Sciatic nerve (tissue), 2 donors: ENCODE results near the gene SALL1. TPM values are rescaled to one million over a fixed set of nuclear protein-coding genes. Genes with fewer than 3 reads are reported as not detected.

ENCODE experiments used
- ATAC-seq: fragments of 200-7000 bp; cut with Tn5 transposase; one replicate; pipeline ENCODE4 v1.9.1; 2020; ENCODE audit warnings: mild to moderate bottlenecking, moderate library complexity
- DNase-seq: peaks from one replicate; pipeline ENCODE4 v3.0.0-alpha.2; 2020; ENCODE audit warnings: low spot score
- intact Hi-C: fragments of 100-400 bp; cut with DNase I; formaldehyde crosslinking; loops from one replicate; pipeline ENCODE4 v1.14.2; 2022
- total RNA-seq: library from RNA; stranded (reverse); fragmentation: NEBNext Ultra II Directional; extraction: Animal tissue kit (Norgen Biotek cat#: 25700); gene quantifications from one replicate; pipeline ENCODE4 v1.2.1, GENCODE V29; 2021
- donor health status: DM: no; HTN: no; CAD: no.
- donor health status: DM: no; HTN: no; CAD: no.

The SALL1 gene
- total RNA-seq, 1 donor from 2014 or later: 0.98 TPM

DNA sequence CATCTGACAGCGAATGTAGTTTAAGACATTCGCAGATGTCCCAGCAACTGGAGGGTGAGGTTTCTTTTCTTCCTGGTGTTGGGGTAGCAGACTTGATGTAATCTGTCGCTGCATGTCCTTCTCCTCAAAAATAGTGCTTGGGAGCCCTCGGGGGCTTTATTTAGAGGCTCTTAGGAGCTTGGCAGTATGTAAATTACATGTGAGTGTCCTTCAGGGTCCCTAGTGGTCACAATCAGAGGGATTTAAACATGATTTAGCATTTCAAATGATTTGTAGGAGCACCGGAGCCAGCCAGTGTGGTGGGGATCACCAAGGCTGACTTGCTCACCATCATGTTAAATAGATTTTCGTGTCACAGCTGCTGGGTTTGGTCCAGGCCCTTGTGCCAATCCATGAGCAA lies 8.8 kb upstream of the SALL1 start:
- intact Hi-C loops: no loop called here
- ATAC-seq: no peak
- DNase-seq: no peak

DNA sequence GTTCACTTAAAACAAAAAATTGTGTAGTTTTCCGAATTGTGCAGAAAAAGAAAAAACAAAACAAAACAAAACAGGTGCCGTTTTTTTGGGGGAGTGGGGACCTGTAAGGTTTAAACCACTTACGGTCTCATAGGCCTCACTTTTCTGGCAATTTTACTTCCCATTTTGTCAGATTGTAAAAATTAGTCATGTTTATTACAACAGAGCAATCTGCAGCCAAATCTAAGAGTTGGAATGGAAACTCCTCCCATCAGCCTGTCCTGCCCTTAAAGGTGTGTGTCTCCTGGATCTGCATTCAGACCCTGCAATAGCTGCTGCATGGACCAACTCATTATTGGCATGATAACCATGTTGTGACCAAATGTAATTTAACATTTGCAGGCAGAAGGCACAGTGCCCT lies 8.2 kb upstream of the SALL1 start:
- intact Hi-C loops: no loop called here

DNA sequence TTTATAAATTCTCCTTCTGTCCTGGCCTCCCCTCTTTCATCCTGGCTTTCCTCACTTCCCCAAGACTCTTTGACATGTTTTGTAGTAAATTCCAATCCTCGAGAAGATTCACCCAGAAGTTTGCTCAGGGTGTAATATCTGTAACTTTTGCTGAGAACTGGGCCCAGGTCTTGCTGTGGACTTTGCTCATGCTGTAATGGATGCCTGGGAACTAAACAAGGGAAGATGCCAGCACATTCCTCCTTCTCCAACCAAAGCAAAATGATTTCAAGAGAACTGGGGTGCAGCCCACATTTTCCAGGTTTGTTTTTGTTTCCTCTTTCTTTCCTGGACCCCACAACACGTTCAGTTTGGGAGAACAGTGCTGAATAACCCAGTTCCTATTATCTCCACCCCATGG lies 6.6 kb upstream of the SALL1 start:
- no peak for DNase-seq
- intact Hi-C loops: no loop called here
- ATAC-seq: no peak

More for the DNA sequence above, 8.2 kb upstream of the SALL1 start:
- DNase-seq (no peak), ATAC-seq (no peak)

DNA sequence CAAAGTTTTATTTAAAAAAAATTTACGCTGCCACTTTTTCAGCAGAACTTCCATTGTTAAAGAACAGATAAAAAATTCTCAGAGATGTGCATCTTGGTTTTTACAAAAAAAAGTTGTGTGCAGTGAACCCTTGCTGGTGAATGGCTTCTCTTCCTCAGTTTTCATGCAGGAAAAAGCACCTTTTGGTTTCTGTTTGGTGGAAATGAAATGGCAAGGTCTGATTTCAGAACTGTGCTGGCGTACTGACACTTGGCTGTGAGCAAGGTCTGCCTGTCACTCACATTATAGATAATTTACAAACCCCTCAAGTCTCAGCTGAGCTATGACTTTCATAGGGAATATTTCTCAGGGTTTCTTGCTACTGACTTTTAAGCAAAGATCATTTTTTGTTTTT lies 5.7 kb upstream of the SALL1 start:
- DNase-seq (no peak), ATAC-seq (no peak)
- intact Hi-C loops: no loop called here

DNA sequence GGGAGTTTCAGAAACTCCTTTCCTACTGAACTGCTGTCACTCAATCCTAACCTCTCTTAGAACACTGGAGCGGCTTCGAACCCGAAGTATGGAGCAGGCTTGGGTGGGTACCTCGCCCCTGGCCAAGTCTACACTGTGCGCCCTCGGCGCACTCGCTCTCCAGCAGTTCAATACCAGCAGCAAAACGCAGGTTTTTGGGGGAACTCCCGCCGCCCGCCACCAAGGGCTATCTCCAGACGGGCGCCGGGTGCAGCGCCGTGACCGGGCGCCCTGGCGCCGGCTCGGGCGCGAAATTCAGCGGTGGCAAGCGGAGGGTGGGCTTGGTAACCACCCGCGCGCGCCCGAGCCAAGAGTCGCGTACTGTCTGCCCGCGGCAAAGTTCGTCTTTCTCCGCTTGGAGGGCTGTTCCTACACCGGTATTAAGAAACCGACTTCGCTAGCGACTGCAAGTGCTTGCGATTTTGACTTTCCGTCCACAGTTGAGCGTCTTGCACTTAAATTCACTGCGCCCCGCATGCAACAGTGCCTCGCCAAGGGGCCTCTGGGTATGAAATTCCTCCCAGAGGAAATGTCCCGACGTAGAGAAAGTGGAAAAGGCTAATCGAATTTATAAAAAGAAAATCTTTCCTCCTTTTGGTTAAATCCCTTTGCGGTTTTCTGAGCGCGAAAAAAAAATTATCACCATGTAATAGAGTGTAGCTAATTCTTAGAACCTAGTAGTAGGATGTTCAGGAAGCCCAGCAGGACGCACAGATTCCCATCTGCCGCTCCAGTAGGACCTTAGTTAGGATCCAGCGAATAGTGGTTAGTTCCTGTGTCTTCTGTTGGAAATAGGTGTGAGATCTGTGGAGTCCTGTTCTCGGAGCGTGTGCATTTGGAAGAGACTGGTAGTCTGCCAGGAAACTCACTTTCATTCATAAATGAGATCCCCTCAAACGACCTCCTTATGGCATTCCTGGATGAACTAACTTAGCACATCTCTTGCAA lies 5.0 kb upstream of the SALL1 start:
- intact Hi-C loops: no loop called here
- ATAC-seq (no peak), DNase-seq (no peak)

DNA sequence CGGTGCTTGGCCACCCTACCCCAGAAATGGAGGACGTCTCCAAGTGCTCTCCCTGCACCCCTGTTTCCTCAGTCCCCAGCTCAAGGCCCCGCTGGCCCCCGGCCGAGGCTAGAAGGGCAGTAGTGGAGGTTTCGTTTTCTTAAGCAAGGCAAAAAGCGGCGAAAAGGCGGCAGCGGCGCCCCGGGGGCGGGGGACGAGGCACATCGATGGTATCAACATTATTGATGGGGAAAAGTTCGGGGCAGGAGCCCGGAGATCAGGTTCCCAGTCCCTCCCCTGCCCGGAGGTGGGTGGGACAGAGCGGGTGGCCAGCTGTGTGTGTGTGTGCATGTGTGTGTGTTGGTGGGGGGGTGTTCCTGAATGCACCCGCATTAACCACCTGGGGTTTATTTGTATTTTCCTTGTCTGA lies 4.1 kb upstream of the SALL1 start:
- intact Hi-C loops: no loop called here
- DNase-seq (no peak), ATAC-seq (no peak)

DNA sequence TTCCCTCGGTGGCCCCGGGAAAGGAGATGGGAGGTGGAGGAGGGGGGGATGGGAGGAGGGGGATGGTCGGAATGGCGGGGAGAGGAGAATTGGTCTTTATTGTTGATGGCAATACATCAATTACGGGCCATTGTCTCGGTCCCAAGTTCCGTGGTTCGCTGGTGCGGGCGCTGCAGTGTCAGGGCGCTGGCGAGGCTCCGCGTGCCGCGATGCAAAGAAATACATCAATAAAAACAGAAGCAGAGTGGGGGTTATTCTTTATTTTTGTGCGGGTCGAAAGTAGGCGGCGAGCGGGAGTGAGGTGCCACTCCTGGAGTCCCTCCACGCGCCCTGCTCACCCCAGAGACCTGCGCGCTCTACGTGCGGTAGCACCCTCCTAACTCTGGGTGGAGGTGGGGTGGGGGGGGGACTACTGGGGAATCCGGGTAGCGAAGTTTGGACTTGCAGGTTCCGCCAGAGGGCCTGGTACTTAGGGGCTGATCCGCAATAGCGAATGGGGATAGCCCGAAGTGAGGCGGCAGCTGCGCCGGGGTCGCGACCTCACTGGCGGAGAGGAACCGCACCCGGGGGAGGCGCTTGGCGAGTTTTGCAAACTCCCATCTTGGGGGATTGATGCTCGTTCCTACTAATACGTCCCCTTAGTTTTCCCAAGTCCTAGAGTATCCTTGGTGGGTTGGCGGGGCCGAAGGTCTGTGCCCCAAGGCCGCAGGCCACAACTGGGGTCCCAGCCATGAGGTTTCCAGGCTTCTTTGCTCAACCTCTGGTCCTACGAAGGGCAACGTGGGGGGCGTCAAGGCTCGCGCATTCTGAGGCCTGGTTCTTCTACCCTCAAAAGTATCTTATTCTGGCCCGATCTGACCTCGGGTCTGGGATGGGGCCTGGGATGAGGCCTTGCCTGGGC lies 3.5 kb upstream of the SALL1 start:
- intact Hi-C loops: no loop called here
- no peak for DNase-seq
- ATAC-seq: no peak

DNA sequence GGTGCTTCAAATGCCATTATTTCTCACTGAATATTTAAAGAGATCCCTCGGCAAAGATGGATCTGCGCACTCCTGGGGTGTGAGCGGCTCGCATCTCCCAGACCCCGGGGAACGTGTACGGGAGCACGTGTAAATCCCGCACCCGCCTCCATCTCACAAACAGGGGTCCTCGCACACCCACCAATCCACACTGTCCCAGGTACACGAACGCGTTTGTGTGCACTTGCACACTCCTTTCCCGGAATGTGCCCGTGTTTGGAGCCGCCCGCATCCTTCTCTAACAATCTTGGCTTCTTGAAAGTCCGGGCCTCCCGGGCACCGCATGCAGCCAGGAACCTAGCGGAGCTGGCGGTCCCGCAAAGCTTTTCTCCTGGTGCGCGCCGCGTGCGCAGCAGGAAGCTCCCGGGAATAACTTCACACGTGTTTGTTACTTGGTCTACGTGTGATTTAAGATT lies 2.5 kb upstream of the SALL1 start:
- intact Hi-C loops: no loop called here
- ATAC-seq (no peak), DNase-seq (no peak)

DNA sequence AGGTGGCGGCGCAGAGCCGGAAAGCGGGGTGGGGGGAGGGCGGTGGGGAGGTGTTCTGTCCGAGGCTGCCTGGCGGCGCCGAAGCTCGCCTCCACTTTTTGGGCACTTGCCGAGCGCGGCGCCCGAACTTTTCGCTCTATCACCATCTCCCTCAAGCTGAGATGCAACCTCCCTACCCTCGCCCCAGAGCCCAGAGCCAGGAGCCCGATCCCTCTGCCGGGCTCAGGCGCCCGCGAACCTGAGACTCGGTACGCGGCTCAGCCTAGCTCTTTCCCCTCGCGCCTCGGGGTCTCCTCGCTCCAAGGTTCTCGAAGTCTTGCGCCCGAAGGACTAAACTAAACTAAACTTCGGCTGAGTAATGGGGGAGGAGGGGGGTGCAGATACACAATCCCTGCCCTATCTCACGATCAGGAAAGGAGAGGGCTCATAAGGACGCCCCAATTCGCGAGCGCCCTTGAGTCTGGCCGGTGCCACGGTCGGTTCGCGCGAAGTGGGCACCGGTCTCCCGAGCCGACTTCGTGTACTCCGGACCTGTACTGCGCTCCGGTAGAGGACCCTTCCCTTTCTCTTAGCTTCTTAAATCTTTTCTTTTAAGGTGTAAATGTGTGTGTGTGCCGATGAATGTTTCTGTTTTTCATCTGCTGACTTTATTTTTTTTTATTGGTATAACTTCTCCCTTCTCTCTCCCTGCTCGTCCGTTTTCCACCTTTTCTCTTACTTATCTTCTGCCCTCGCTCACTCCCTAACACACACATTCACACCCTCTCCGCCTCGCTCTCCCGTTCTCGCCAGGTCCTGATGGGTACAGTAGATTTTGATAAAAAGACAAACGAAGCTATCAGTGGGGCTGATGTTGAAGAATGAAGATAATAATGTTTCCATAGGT lies 1.9 kb upstream of the SALL1 start:
- ATAC-seq (peak; percentile 25), DNase-seq (no peak)
- intact Hi-C loops: no loop called here

DNA sequence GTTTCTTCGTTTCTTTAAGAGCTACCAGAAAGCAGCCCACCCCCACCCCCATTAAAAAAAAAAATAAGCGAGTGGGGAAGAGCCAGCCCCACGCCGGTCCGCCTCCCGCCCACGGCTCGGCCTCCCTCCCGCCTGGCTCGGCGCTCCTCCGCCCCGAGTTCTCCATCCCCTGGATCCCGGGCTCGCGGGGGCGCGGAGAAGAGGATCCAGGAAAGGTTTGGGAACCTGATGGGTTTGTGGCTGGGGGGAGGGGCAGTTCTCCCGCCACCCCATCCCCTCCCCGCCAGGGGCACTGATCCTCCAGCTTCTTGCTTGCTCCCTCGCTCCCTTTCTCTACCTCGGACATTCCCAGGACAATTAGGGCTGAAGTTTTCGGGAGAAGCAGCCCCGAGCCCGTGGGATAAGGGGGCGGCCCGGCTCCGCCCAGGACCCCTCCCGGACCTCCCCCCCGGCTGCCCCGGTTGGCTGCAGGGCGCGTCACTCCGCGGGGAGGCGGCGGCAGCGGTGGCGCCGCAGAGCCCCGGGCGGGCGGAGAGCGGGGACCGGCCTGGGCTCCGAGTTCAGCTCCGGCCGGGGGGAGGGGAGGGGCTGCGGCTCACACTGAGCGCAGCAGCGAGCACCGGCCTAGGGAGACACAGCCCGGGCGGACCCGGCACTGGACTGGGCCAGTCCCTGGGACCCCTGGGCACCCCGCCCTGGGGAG lies 1.0 kb upstream of the SALL1 start:
- intact Hi-C loops: no loop called here
- DNase-seq: no peak
- ATAC-seq: peak; percentile 91

DNA sequence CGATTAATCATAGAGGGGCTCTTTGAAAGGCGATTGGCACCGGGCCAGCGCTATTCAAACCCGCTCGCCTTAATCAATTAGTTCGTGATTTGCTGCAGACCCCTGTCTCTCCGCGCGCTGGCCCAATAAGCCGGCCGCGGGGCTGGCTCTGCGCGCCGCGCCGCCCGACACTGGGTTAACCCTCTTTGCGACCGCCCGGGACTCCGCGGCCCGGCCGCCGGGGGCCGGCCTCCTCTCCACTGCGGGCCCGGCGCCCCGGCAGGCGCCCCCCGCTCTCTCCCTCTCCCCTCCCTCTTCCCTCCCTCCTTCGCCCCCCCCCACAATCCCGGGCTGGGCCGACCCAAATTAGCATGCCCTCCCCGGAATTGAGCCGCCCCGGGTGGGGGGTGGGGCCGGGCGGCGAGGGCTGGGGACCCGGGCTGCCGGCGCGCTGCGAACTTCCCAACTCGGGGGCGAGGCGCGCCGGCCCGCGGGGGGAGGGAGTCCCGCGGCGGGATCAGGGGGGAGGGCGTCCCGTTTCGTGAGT lies 428 bp upstream of the SALL1 start:
- ATAC-seq: peak; percentile 51
- no peak for DNase-seq
- intact Hi-C loops: no loop called here

DNA sequence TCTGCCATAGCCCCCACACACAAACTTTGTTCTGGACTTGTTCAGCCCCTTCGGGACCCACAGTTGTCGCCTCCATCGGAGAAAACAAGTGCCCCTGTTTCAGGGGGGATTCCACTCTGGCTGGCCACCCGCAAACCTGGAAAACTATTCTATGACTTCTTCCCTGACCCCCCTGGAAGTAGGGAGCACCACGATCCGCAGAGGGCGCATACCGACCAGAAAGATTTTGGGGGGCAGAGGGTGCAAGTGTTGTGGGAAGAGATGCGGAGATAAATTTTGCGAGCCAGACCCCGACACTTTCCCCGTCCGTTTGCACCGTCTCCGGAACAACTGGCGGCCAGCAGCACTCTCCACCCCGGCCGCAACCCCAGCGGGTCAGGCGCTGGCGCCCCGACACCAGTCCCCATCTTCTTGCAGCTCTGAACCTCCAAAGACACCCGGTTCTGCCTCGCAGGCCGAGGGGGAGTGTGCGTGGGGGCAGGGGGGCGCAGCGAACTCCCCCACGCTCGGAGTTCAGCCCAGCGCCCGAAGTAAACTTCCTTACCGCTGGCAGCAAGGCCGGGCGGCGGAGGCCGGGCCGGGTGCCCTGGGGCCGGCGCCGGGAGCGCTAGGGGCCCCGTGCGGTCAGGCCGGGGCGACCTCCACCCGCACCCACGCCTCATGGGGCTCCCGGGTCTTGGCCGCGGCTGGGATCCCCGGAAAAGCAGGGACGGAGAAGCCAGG lies 744 bp downstream of the SALL1 start:
- no peak for DNase-seq
- no peak for ATAC-seq
- intact Hi-C loops: no loop called here

DNA sequence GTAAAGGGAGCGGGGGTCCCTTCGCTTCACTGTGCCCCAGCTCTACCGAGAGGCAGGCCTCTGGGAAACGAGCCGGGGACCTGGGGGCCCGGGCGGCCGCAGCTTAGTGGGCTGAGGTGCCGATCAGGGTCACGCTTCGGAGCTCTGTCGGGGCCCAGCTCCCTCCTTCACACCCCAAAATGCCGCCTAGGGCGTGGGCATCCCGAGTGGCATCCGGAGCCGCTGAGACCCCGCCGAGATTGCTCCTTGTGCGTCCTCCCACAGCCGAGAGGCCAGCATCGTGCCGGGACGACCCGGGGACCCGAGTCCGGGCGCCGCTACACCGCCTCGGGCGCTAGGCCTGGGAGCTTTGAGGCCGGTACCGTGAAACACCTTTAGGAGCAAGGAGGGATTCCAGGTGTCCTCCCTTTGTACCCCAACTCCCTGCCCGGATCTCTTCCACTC lies 1.3 kb downstream of the SALL1 start:
- no peak for ATAC-seq
- intact Hi-C loops: no loop called here
- DNase-seq: no peak

DNA sequence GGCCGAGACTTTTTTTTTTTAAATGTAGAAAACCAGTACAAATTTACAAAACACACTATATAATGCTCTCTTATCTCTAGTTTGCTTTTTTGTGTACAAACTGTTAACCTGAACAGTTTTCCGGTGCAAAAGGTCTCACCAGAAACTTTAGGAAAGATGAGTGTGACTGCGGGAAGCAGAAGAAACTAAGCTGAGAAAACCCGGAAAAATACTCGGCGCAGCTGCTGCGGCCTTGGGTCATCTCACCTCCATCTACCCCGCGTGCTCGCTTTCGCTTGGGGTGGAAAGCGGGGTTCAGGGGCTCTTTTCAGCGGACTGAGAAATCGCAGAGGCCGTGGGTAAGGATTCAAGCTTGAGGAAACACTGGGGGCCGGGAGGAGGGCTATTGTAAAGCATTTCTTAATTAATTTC lies 1.8 kb downstream of the SALL1 start:
- DNase-seq (no peak), ATAC-seq (no peak)
- intact Hi-C loops: no loop called here

DNA sequence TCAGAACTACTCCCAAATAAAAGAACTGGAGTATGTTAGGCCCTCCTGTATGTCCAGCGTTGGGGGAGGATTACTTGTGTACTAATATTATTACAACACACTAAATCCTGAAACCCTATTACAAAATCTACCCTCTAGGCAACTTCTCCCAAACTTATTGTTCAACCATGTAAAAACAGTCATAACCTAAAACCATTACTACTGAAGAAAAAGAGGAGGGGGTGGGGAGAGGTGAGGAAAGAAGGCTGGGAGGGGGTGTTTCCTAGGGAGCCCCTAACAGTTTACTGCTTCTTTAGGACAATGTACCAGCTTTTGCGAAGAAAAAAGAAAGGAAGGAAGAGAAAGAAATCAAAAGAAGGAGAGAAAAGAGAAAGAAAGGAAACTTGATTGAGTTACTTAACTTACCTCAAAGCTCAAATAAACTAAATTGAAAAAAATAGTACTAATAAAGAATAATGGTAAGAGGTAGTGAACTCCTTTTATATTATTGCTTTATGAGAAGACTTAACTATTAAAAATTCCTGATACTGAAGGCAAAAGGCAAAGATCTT lies 2.3 kb downstream of the SALL1 start:
- no peak for DNase-seq
- intact Hi-C loops: no loop called here
- no peak for ATAC-seq

DNA sequence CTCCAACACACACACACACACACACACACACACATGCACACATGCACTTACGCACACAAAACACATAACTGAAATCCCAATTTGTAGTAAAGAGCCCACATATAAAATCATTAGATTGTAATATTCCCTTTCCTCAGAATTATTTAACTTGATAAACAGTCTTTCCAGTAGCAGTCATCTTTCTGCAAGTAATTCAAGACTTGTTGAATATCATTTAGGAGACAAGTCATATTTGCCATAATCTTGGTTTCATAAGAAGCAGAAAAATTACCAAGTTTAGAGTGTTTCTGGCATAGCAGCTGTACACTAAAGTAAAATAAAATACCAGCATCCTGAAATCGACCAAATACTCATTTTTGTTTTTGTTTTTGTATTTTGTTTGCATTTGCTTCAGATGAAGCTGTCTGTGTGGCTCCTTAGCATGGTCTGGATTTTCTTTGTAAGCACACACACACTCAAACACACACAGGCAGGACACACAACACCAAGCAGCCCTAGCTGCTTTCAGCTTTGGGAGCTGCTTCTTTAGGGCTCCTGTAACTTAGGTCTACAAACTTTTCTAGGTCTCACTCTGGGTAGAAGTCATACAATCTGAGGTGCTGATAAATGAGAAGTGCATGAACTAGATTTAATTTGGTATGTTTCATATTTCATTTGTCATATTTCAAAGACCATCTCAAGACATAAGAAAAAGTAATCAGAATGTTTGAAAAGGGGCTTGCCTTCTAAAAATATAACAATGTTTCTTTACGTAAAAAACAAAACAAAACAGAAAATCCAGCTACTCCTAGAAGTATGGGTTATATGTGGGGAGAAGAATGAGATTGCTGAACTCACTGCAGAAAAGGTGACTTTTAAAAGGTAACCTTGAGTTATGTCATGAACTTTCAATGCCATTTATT lies 3.0 kb downstream of the SALL1 start:
- ATAC-seq (no peak), DNase-seq (no peak)
- intact Hi-C loops: no loop called here
